ENCODE data around the gene UXT. TPM values are rescaled to one million over a fixed set of nuclear protein-coding genes. Genes with fewer than 3 reads are reported as not detected.

Gene UXT
- total and polyA plus RNA-seq, 2 donors (not counting 3 experiments of a cell fraction or from before 2014, with no cell fraction given): 91.2 to 153 TPM

DNA sequence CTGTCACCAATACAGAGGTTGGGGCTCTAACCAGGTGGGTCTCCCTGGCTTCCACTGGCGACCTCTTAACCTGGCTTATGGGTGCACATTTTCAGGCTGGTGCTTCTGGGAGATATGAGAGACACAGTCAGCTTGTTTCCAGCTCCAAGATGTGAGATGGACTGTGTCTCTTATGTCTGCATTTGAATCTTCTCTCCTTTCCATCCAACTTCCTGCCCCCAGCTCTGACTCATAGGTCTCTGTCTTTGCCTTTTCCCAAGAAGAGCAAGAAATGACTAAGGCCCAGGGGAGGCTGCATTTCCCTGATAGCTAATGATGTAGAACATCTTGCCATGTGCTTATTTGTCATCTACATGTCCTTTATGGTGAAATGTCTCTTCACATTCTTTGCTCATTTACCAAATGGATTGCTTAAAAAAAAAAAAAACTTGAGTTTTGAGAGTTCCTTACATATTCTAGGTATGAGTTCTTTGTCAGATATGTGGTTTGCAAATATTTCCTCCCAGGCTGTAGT, 3.2 kb upstream of the UXT start:
- no TSS peak for BruUV-seq (replicated peaks)
- Histone ChIP-seq H3K27ac (ENCODE audit: insufficient read depth, low read depth, low read length) (no peak overlapping the region), H2AFZ (ENCODE audit: low read depth, low read length) (no peak overlapping the region), H3K9me1 (replicated peaks; ENCODE audit: control insufficient read depth, extremely low read depth, insufficient read depth, low read length) (no peaks in the 10 kb centered on the region), H3K4me3 (replicated peaks in 1 of 3; ENCODE audit: insufficient read depth in 1 of 3, low read depth in 1 of 3, low read length in 3 of 3) (no peak overlapping the region), H3K9me3 (replicated peaks; ENCODE audit: control insufficient read depth, insufficient read depth, low read length) (no peaks in the 10 kb centered on the region), H3K79me2 (ENCODE audit: control insufficient read depth, insufficient read depth, low read length) (peaks cover 4% of the 10 kb centered on the region), H3K4me1 (ENCODE audit: control insufficient read depth, extremely low read depth, insufficient read depth, low read length) (peaks cover 5% of the 10 kb centered on the region), H3K9ac (replicated peaks; ENCODE audit: extremely low read depth, insufficient read depth, low read length) (no peak overlapping the region), H3K4me2 (ENCODE audit: insufficient read depth, low read length) (no peak overlapping the region), H3K27me3 (ENCODE audit: control insufficient read depth in 2 of 2, insufficient read depth in 2 of 2, low read length in 2 of 2) (no peaks in the 10 kb centered on the region), H3K36me3 (ENCODE audit: control insufficient read depth in 2 of 2, extremely low read depth in 1 of 2, insufficient read depth in 2 of 2, low read length in 2 of 2) (peaks cover 0 to 2% of the 10 kb centered on the region in 2 experiments), H4K20me1 (replicated peaks; ENCODE audit: control insufficient read depth, extremely low read depth, insufficient read depth, low read length) (no peaks in the 10 kb centered on the region)
- POLR2A ChIA-PET: no interaction called here
- dilution Hi-C loops (cut with MboI; ENCODE audit: extremely low pct_ligation_motif_present, low sequenced_read_pairs): no loop called here
- intact Hi-C loops (cut with micrococcal nuclease): no loop called here
- CTCF ChIA-PET: interaction anchor here (1.2 kb wide), 1 partner anchor 365 kb away, joined by 3 read pairs; no protein-coding TSS in a partner anchor
- TF ChIP-seq POLR2A (IDR thresholded peaks at IDR 0.05; ENCODE audit: low read depth, low read length): no peak
- TF ChIP-seq JUN (IDR thresholded peaks at IDR 0.05; ENCODE audit: borderline replicate concordance, insufficient read depth, insufficient read length, low read depth): no peak
- TF ChIP-seq GATA2 (IDR thresholded peaks at IDR 0.05; ENCODE audit: insufficient read depth, insufficient read length, low read depth, low read length): no peak
- TF ChIP-seq, protein P1, sequence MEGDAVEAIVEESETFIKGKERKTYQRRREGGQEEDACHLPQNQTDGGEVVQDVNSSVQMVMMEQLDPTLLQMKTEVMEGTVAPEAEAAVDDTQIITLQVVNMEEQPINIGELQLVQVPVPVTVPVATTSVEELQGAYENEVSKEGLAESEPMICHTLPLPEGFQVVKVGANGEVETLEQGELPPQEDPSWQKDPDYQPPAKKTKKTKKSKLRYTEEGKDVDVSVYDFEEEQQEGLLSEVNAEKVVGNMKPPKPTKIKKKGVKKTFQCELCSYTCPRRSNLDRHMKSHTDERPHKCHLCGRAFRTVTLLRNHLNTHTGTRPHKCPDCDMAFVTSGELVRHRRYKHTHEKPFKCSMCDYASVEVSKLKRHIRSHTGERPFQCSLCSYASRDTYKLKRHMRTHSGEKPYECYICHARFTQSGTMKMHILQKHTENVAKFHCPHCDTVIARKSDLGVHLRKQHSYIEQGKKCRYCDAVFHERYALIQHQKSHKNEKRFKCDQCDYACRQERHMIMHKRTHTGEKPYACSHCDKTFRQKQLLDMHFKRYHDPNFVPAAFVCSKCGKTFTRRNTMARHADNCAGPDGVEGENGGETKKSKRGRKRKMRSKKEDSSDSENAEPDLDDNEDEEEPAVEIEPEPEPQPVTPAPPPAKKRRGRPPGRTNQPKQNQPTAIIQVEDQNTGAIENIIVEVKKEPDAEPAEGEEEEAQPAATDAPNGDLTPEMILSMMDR (IDR thresholded peaks at IDR 0.05; ENCODE audit: extremely low read depth in 1 of 2, insufficient read depth in 1 of 2, low read depth in 1 of 2, low read length in 2 of 2): no peak
- TF ChIP-seq MYC (IDR thresholded peaks at IDR 0.05; ENCODE audit: low read depth, low read length): no peak
- no peak for TF ChIP-seq FOS (IDR thresholded peaks at IDR 0.05; ENCODE audit: borderline replicate concordance, insufficient read depth, low read length)
- TF ChIP-seq EZH2 (IDR thresholded peaks at IDR 0.05; ENCODE audit: borderline replicate concordance, low read depth, low read length, severe bottlenecking): no peak
- TF ChIP-seq, protein P2, sequence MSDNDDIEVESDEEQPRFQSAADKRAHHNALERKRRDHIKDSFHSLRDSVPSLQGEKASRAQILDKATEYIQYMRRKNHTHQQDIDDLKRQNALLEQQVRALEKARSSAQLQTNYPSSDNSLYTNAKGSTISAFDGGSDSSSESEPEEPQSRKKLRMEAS (IDR thresholded peaks at IDR 0.05; ENCODE audit: insufficient read depth, insufficient read length): no peak
- TF ChIP-seq POLR2AphosphoS5 (IDR thresholded peaks at IDR 0.05; ENCODE audit: insufficient read depth, low read depth, low read length): no peak
- FAIRE-seq (no peak), DNase-seq (ENCODE audit: low read depth, low spot score) (no peak)

Data from endothelial cell of umbilical vein (primary cell).